ENCODE measurements around the gene SDK2. TPM values are rescaled to one million over a fixed set of nuclear protein-coding genes. Genes with fewer than 3 reads are reported as not detected.

The SDK2 gene
- total RNA-seq, 1 donor from 2014 or later, result 12.3 TPM

DNA sequence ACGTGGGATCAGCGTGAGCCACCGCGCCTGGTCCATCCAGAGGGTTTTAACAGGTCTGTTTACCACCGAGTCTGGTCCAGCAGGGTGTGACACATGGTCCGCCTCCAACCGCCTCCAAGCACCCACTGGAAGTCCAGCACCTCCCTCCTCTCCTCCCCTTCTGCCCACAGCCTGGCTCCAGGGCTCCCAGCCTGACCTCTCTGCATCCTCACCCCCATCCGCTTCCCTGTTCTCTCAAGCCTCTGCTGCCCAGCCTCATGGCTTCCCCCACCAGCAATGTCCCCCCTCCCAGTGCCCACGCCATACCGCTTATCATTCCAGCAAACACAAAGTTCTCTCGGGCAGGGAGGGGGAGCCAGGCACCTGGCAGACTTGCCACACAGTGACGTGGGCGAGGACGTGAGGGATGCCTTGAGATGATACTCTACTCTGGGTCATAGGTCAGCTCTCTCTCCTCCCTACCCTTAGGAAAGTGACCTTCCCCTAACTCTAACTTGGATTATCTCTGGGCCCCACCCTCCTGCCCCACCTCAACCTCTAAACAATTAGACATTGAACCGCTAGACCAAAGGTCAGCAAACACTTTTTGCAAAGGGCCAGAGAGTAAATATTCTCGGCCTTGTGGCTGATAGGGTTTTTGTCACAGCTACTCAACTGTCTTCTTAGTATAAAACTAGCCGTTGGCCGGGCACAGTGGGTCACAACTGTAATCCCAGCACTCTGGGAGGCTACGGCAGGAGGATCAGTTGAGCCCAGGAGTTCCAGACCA is 355.5 kb downstream of the SDK2 start:
- Mint-ChIP-seq H3K27ac (ENCODE audit: unreplicated experiment) (no peak overlapping the region), H3K4me1 (ENCODE audit: low read depth, unreplicated experiment) (peaks cover 42% of the 10 kb centered on the region), H3K9me3 (ENCODE audit: unreplicated experiment) (peaks cover 7% of the 10 kb centered on the region), H3K4me3 (ENCODE audit: unreplicated experiment) (no peak overlapping the region), H3K27me3 (ENCODE audit: unreplicated experiment) (peaks cover 18% of the 10 kb centered on the region), H3K36me3 (ENCODE audit: unreplicated experiment) (no peaks in the 10 kb centered on the region)
- TF ChIP-seq, protein P1, sequence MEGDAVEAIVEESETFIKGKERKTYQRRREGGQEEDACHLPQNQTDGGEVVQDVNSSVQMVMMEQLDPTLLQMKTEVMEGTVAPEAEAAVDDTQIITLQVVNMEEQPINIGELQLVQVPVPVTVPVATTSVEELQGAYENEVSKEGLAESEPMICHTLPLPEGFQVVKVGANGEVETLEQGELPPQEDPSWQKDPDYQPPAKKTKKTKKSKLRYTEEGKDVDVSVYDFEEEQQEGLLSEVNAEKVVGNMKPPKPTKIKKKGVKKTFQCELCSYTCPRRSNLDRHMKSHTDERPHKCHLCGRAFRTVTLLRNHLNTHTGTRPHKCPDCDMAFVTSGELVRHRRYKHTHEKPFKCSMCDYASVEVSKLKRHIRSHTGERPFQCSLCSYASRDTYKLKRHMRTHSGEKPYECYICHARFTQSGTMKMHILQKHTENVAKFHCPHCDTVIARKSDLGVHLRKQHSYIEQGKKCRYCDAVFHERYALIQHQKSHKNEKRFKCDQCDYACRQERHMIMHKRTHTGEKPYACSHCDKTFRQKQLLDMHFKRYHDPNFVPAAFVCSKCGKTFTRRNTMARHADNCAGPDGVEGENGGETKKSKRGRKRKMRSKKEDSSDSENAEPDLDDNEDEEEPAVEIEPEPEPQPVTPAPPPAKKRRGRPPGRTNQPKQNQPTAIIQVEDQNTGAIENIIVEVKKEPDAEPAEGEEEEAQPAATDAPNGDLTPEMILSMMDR (IDR thresholded peaks at IDR 0.05; ENCODE audit: partially characterized antibody, unreplicated experiment), result no peak
- no peak for DNase-seq

DNA sequence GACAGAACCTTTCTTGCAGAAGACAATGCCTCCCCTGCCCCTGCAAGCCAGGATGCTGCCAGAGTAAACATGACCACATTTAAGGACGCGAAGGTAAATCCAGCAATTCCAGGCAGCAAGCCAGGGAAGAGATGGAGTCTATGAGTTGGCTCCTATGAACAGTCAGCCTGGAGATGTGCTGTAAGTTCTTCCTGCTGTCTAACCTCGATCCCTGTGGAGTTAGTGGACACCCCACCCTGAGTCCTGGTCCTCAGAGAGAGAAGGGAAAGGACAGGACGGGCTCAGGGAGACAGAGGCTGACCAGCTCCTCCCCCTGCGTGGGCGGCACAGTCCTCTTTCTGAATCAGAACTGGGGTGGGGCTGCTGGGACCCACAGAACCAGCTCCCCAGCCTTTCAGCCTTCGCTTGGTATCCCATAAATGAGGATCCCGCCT is 357.4 kb downstream of the SDK2 start:
- Mint-ChIP-seq H3K9me3 (ENCODE audit: unreplicated experiment) (peaks cover 14% of the 10 kb centered on the region), H3K4me3 (ENCODE audit: unreplicated experiment) (no peak overlapping the region), H3K36me3 (ENCODE audit: unreplicated experiment) (no peaks in the 10 kb centered on the region), H3K4me1 (ENCODE audit: low read depth, unreplicated experiment) (peaks cover 51% of the 10 kb centered on the region), H3K27me3 (ENCODE audit: unreplicated experiment) (peaks cover 18% of the 10 kb centered on the region), H3K27ac (ENCODE audit: unreplicated experiment) (no peak overlapping the region)
- TF ChIP-seq, protein P1 (IDR thresholded peaks at IDR 0.05; ENCODE audit: partially characterized antibody, unreplicated experiment), result no peak
- DNase-seq, result no peak

DNA sequence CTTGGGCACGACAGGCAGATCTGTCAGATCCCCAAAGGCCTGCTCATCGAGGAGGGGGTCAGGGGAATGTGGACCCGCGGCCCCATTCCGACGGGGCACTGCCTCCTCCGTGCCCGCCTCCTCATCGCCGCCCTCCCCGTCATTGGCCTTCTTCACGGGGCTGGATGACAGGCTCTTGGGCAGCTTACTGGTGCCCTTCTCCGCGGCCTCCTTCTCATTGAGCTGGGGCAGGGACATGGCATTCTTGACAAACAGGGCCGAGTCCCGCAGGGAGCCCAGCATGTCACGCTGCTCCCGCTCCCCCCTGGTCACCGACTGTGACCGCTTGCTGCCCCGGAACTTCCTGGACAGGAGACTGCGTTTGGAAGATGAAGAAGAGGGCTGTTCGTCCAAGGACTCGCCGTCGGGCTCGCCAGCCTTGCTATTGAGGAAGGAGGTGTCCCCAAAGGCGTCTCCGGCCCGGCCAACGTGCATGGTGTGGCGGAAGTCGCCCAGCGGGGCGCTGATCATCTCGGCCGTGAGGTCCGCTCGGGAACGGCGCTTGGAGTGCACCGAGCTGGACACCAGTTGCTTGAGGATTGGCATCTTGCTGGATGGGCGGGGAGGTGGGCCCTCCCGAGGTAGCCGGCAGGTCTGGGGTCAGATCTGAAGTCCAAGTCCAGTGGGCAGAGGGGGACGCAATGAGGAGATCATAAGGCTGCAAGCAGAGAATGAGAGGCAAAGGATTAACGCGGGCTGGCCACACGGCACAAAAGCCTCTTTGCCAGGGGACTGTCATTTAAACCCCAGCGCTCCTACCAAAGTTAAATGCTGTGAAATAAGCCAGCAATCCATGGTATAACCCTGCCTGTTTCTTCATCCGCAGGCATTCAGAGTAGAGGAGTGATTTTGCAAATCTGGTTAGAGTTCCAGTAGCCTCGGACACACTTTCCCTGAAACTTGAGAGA is 358.1 kb downstream of the SDK2 start:
- H3K27ac Mint-ChIP-seq (ENCODE audit: unreplicated experiment), result peak overlapping the region; percentile 11
- TF ChIP-seq, protein P1 (IDR thresholded peaks at IDR 0.05; ENCODE audit: partially characterized antibody, unreplicated experiment), result no peak
- no peak for DNase-seq
- H3K4me1 Mint-ChIP-seq (ENCODE audit: low read depth, unreplicated experiment), result peaks cover 54% of the 10 kb centered on the region
- H3K36me3 Mint-ChIP-seq (ENCODE audit: unreplicated experiment), result no peaks in the 10 kb centered on the region
- H3K9me3 Mint-ChIP-seq (ENCODE audit: unreplicated experiment), result peaks cover 17% of the 10 kb centered on the region
- H3K4me3 Mint-ChIP-seq (ENCODE audit: unreplicated experiment), result no peak overlapping the region
- peaks cover 18% of the 10 kb centered on the region for H3K27me3 Mint-ChIP-seq (ENCODE audit: unreplicated experiment)

DNA sequence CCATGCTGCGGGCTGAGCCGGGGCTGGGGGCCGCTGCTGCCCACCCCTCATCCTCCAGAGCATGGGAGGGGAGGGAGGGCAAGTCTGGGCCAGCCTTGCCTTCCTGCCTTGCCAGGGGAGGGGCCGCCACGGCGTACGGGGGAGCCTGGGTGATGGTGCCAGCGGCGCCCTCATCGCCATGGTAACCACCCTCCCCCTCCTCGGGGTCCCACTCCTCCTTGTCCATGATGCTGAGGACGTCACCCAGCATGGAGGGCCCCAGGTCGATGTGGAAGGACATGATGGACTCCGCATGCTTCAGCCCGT is 358.7 kb downstream of the SDK2 start:
- TF ChIP-seq, protein P1 (IDR thresholded peaks at IDR 0.05; ENCODE audit: partially characterized antibody, unreplicated experiment), result no peak
- no peak for DNase-seq
- Mint-ChIP-seq H3K27ac (ENCODE audit: unreplicated experiment) (no peak overlapping the region), H3K4me3 (ENCODE audit: unreplicated experiment) (no peak overlapping the region), H3K27me3 (ENCODE audit: unreplicated experiment) (peaks cover 18% of the 10 kb centered on the region), H3K36me3 (ENCODE audit: unreplicated experiment) (no peaks in the 10 kb centered on the region), H3K9me3 (ENCODE audit: unreplicated experiment) (peaks cover 17% of the 10 kb centered on the region), H3K4me1 (ENCODE audit: low read depth, unreplicated experiment) (peaks cover 54% of the 10 kb centered on the region)

Data from glutamatergic neuron (in vitro differentiated cells).